ENCODE measurements around the gene TBCD.

TBCD gene

GRCh38 chr17:82835766-82836512 lies 84.1 kb downstream of the TBCD start:
- peak; percentile 88 for DNase-seq

GRCh38 chr17:82836823-82837357 lies 85.0 kb downstream of the TBCD start:
- peak; percentile 77 for DNase-seq

- peak; percentile 49 for DNase-seq
Observed at GRCh38 chr17:82837586-82838320, 85.9 kb downstream of the TBCD start.

DNA sequence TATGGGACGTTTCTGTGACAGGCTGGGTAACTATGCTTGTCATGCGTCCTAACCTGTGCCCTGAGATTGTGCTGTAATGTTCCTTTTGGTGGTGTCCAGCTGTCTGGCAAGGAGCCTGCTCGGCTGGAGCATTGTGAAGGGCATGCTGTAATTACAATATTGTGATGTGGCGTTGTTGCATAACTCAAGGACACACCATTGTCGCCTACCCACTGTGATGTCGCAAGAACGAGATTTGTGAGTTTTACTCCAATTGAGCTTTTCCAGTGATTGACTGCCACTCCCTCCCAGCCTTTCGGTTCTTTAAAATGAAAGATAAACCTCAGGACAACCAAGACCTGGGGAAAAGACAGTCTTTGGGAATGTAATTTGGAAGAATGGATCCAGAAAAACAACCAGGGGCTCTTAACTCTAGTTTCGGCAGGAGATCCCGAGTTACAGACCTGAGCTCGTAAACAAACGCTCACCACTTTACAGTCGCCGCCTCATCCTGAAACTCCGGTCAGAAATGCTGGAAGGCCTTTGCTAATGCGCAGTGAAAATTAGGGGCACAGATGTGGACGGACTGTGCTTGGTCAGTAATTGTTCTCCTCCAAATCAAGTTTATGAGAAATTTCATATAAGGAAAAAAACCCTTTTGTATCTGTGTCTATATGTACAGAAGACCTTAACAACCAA lies 86.7 kb downstream of the TBCD start:
- peak; percentile 59 for DNase-seq

DNA sequence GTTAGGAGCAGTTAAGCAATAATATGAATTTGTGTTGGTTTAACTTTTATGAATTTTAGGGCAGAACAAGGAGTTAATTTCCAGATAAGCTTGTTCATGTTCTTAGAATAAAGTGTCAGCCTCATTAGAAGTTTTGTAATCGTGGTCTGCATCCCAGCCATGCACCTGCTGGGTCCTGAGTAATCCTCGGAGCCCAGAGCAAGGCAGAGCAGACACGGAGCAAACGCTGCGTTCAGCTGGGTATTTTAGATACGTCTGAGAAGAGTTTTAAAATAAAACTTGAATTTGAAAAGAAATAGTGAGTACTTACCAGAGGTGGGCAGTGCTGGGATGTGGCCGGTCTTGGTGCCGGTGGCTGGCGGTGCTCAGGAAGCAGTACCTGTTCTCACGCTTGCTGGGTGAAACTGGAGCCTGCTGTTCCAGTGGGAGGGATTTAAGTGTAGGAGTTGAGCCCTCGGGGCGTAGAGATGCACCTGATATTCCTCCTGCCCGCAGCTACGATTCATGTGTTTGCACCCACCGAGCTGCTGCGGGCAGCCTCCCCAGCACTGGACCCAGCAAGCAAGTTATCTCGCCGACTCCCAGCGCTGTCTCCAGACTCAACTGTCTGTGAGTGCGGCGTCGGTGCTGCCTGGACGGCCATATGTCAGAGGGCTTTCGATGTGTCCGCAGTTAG lies 87.9 kb downstream of the TBCD start, which contains the start of gene ZNF750:
Gene ZNF750 (minus strand): TSS at position 406 of the 676 bp plus-strand sequence. CDS start 7,568 bp downstream, outside the sequence.
- DNase-seq, result peak; percentile 95

GRCh38 chr17:82840431-82840831 lies 88.6 kb downstream of the TBCD start:
- peak; percentile 48 for DNase-seq

- no peak for DNase-seq
Observed at GRCh38 chr17:82841921-82842596, 90.2 kb downstream of the TBCD start.

DNA sequence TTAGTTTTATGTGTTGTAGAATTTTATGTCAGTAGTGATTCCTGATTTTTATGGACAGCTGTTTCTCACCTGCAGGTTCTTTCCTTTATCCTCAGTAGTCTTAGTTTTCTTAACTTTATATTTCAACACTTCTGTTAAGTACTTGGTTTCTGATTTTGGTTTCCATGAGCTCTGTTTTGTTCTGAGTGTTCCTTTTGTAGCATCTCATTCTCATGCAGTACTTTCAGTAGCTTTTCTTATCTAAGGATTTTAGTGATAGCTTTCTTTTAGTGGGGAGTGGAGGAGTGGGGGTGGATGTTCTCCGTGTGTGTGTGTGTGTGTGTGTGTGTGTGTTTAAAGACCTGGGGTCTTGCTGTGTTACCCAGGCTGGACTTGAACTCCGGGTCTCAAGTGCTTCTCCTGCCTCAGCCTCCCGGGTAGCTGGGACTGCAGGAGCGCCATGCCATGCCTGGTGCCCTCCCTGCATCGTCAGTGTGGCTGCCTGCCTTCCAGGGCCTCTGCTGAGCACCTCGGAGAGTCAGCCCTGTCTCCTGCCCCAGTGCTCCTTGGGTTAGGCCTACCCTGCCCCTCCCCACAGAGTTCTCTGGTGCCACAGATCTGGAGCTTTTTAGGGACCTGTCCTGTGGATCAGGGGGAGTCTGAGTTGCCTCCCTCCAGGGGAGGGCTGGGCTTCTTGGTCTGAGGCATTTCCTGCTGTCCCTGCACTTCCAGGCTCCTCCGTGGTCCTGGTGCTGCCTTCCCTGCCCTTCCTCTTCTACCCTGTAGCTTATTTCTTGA lies 92.2 kb downstream of the TBCD start:
- no peak for DNase-seq

GRCh38 chr17:82844796-82845162 lies 92.9 kb downstream of the TBCD start:
- DNase-seq, result peak; percentile 75

GRCh38 chr17:82845163-82845807 lies 93.4 kb downstream of the TBCD start:
- no peak for DNase-seq

DNA sequence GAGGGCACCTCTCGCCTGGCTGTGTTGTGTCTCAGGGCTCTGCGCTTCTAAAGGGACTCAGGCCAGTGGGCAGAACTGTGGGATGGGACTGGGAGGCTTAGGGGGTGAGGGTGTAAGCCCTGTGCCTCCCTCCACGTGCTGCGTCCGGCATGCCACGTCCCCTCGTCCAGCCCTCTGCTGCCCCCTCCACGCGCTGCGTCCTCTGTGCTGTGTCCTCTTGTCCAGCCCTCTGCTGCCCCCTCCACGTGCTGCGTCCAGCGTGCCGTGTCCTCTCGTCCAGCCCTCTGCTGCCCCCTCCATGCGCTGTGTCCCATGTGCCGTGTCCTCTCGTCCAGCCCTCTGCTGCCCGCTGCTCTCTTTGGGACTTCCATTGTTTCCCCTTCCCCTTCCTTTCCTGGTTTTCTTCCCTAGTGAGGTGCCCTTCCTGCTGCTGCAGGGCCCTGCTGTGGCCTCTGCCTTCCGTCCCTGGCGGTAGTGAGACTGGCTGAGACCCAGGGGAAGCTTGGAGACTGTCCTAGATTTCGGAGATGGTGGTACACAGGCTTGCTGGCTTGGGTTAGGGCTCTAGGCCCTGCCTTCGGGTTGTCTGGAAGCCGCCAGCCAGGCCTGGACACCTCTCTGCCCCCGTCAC lies 94.3 kb downstream of the TBCD start:
- DNase-seq, result no peak

DNA sequence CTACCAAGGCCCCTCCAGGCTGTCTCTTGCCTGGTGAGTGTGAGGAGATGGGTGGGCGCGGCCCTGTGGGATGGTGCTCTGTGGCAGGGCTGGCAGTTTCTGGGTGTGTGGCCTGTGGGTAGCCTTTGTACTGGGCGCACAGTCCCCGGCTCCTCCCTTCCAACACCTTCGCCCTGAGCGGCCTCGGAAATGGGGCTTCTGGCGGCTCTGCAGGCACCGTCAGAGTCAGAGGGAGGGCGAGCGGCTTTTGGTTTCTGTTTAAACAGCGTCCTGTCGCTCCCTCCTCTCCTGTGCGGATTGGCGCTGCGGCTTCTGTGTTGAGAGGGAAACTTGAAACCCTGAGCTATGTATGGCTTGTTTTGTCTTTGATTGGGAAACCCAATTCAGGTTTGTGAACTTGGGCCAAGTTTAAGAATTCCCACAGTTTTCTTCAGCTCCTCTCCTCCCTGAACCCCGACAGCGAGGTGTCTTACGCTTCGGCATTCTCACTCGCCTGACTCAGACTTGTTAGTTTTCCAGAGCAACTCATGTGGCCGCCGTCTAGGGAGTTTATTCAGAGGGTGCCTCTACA lies 96.2 kb downstream of the TBCD start:
- DNase-seq, result peak; percentile 65

- DNase-seq, result no peak
Observed at GRCh38 chr17:82849076-82849945, 97.4 kb downstream of the TBCD start.

DNA sequence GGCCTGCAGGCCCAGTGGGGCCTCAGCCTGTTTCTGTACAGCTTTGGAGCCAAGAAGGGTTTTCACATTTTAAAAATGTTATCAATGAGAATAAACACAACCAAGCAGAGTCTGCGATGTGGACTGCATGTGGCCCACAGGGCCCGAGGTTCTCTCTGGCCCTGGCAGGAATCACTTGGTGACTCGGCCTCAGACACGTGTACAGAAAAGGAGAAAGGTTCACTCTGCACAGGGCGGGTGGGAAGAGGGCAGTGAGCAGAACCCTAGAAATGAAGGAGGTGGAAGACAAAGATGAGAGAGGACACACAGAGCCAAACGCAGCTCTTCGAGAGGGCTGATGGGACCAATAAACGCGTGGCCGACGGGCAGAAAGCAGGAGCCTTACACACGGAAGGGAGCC lies 99.5 kb downstream of the TBCD start:
- DNase-seq, result no peak

DNA sequence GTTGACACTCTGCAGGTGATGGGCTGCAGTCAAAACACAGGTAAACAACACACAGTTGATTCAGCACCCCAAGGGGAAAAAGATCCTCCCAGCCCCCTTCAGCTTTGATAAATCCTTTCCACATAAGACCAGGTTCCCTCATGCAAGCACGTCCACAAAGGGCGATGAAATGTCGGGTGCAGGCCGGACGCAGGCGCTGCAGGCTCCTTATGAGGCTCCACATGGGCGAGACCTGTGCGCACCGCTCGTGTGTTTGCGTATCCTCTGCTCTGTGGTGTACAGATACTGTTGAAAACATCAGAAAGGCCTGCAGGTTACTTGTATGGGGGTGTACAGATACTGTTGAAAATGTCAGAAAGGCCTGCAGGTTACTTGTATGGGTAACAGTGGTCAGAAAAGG lies 102.4 kb downstream of the TBCD start:
- no peak for DNase-seq

GRCh38 chr17:82856361-82856760 lies 104.5 kb downstream of the TBCD start:
- no peak for DNase-seq

GRCh38 chr17:82858376-82859126 lies 106.7 kb downstream of the TBCD start:
- no peak for DNase-seq
